ENCODE measurements around the gene BEX4.

The BEX4 gene

GRCh38 chrX:103236296-103236695 lies 21.4 kb downstream of the BEX4 start:
- DNase-seq (ENCODE audit: low spot score), result no peak
- no peak for FAIRE-seq

- FAIRE-seq (no peak), DNase-seq (ENCODE audit: low spot score) (no peak)
These were observed 25.2 kb downstream of the BEX4 start for GRCh38 chrX:103240155-103240554.

- FAIRE-seq (peak; percentile 4), DNase-seq (ENCODE audit: low spot score) (no peak)
These were observed 33.6 kb downstream of the BEX4 start for GRCh38 chrX:103248553-103248952.

- FAIRE-seq (no peak), DNase-seq (ENCODE audit: low spot score) (no peak)
These were observed 34.9 kb downstream of the BEX4 start for GRCh38 chrX:103249805-103250204.

GRCh38 chrX:103250977-103251376 lies 36.1 kb downstream of the BEX4 start:
- FAIRE-seq (no peak), DNase-seq (ENCODE audit: low spot score) (no peak)

GRCh38 chrX:103253608-103254007 lies 38.7 kb downstream of the BEX4 start:
- FAIRE-seq, result no peak

GRCh38 chrX:103254171-103254824 lies 39.4 kb downstream of the BEX4 start:
- DNase-seq (ENCODE audit: low spot score) (no peak), FAIRE-seq (no peak)

More at GRCh38 chrX:103253608-103254007, 38.7 kb downstream of the BEX4 start:
- no peak for DNase-seq (ENCODE audit: low spot score)

GRCh38 chrX:103254921-103255493 lies 40.1 kb downstream of the BEX4 start, which contains the start of gene TCEAL8:
Gene TCEAL8, minus strand, starts transcription at chrX:103255155. Its CDS starts 1,176 bp downstream, at chrX:103253979.
- no peak for FAIRE-seq
- peak; percentile 18 for DNase-seq (ENCODE audit: low spot score)

GRCh38 chrX:103256651-103257050 lies 41.7 kb downstream of the BEX4 start:
- no peak for FAIRE-seq

GRCh38 chrX:103258275-103258674 lies 43.4 kb downstream of the BEX4 start:
- DNase-seq (ENCODE audit: low spot score), result no peak
- FAIRE-seq, result no peak

More at GRCh38 chrX:103256651-103257050, 41.7 kb downstream of the BEX4 start:
- DNase-seq (ENCODE audit: low spot score), result no peak
